ENCODE measurements around the gene ABHD4.
A peak's percentile ranks its signal among the peaks of the same experiment; 100 is the strongest.
"Not testable (repeated sequence)": the region's sequence is repeated elsewhere in the genome, so short reads cannot be mapped to it uniquely, and the experiment has no call there.

ABHD4 gene

DNA sequence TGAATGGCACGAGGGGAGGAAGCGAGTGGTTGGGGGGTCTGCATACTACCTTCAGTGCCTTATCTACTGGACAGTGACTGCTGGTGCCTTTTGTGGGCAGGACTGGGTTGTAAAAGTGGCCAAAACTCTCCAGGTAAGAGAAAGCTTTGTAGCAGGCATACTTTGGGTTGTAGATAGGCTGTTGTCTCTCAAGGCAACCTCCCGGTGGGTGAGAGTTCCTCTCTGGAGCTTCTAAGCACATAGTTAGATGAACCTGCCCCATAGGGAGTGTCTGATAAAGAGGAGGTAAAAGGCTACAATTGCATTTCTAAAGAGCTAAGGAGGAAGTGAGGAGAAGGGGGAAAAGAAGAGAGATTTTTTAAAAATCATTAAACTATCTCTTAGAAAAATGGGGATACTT is 4.9 kb upstream of the ABHD4 start:
- DNase-seq, result no peak

DNA sequence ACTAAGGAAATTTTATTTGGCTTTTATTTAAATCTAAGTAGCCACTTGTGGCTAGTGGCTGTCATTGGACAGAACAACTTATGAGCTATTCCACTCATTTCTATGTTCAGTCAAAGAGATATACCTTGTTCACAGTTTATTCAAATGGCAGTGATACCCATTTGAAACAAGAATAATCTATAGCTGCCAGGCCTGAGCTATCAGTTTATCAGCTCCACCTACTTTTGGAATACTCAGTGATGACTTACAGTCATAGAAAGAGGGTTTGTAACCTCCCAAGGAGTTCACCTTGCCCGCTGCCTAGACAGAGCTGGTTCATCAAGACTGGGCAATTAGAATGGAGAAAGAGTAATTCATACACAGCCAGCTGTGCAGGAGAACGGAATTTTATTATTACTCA is 4.5 kb upstream of the ABHD4 start:
- no peak for DNase-seq

DNA sequence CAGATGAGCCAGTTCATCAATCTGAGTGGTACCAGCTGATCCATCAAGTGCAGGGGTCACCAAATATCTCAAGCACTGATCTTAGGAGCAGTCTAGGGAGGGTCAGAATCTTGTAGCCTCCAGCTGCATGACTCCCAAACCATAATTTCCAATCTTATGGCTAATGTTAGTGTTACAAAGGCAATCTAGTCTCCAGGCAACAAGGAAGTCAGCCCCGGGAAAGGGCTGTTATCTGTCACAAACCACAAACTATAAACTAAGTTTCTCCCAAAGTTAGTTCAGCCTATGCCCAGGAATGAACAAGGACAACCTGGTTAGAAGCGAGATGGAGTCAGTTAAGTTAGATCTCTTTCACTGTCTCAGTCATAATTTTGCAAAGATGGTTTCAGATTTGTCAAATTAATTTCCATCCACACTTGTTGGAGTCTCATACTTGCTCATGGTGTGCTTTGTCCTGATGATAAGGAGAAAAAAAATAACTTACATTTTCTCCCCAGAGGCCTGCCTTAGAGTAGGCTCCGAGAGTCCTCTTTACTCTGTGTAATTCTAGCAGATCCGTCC is 3.9 kb upstream of the ABHD4 start:
- DNase-seq, result no peak

DNA sequence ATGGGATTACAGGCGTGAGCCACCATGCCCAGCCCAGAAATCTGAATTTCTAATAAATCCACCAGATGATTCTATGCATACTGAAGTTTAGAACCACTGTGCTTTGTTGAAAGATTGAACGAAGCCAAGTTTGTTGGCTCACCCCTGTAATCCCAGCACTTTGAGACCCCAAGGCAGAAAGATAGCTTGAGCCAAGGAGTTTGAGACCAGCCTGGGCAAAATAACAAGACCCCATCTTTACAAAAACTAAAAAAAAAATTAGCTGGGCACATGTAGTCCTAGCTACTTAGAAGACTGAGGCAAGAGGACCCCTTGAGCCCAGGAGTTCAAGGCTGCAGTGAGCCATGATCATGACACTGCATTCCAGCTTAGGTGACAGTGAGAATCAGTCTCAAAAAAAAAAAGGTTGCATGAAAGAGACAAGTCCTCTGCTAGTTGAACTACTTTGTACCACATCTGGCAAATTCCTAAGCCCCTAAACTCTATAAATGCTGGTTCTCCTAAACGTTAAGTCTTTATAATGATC is 1.7 kb upstream of the ABHD4 start:
- DNase-seq, result no peak

DNA sequence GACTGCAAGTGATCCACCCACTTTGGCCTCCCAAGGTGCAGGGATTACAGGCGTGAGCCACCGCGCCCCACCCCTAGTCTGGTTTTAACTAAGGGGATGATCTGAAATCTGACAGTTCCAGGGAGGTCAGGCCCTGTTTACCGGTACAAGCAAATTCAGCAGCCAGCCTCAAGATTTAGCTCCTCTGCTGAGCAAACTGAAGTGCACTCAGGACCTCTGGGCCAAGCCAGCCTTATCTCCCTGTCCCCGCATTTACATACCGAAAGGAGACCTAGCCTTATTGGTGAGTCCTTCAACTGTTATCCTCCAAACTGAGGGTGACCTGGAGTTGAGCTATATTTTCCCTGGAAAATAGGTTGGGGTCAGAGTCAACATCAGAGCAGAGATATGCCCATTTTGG is 835 bp upstream of the ABHD4 start:
- no peak for DNase-seq

DNA sequence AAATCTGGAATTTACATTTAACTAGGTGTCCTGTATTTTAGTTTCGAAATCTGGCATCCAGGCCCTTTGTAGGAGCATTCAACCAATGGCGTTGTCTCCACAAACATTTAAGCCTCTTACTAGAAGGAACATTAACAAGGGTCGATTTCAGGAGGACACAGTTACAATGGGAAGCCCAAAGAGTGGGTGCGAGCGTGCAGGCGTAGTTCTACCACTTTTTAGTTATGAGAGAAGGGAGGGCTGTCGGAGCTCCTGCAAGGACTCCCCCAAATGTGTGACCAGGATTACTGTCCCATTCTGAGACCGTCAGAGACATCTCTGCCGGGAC is 365 bp upstream of the ABHD4 start:
- no peak for DNase-seq

DNA sequence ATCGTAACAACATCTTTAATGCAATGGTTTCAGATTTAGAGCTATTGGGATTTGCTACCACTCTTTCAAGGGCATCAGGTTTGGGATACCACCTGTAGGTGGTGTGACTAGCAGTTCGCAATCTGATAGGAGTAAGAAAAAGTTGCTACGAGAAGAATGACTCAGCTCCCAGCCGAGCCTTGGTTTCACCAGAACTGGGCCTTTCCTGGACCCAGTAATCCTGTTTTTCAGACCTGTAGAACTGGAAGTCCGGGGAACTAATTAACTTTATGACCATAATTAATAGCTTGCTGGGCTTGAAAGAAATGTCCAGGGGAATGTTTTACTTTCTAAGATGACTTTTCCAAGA is 770 bp downstream of the ABHD4 start:
- no peak for DNase-seq

DNA sequence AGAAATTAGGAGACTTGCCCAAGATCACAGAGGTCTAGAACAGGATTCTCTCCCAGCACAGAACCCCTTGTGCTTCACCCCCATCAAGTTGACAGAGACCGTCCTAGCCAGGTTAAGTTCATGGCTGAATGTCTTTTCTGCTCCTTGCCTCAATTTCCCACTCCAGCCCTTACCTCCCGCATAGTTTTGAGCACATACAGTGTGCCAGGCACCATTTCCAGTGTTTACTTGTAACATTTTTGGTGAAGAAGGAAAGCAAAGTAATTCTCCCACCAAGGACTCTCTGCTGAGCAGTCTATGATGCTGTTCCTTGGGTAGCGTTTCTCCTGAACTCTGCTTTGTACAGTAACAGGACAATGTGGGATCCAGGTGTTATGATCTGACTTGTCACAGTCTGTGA is 1.2 kb downstream of the ABHD4 start:
- no peak for DNase-seq

DNA sequence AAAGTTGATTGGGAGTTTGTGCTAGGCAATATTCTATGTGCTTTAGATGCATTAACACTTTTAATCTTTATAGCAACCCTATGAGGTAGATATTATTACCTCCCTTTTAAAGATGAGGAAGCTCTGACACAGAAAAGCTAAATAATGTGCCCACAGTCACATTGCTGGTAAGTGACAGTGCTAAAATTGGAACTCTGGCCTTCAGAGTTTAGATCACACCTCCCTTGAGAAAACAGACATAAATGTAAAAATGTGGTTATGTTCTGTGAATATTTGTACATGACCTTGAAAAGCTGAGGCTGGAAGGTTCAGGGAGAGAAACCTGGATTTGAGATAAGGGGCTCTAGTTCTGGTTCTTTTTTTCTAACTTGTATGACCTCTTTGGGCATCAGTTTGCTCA is 1.9 kb downstream of the ABHD4 start:
- no peak for DNase-seq

DNA sequence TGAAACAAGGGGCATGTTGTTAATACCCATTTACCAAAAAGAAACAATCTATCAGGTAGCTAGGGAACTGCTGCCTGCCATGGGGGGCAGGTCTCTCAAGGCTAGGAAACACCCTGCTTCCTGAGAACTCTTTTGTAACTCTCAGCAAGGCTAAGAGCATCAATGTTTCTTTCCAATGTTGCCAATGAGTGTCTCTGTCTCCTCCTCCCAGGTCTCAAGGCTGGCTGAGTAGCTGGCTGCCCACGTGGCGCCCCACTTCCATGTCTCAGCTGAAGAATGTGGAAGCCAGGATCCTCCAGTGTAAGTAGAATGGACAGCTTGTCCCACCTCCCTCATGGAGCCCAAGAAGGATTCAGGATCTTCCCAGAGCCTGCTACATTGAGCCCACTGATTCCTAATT is 3.4 kb downstream of the ABHD4 start:
- no peak for DNase-seq

DNA sequence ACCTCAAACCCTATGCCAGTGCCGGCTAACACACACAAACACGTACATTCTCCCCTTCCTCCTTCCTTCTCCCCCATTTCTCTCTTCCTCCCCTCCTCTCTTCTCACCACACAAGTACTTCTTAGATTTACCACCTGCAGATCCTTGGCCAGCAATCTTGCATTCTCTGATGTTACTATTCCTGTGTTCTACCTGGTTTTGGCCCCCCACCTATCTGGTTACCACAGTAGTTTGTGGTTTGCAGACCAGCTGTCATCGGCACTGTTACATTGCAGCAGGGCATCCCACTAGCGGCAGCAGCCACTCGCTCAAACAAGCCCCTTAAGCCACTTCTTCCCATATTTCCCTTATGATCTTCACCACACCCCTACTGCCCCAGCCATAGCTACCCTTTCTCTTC is 3.9 kb downstream of the ABHD4 start:
- DNase-seq, result no peak

DNA sequence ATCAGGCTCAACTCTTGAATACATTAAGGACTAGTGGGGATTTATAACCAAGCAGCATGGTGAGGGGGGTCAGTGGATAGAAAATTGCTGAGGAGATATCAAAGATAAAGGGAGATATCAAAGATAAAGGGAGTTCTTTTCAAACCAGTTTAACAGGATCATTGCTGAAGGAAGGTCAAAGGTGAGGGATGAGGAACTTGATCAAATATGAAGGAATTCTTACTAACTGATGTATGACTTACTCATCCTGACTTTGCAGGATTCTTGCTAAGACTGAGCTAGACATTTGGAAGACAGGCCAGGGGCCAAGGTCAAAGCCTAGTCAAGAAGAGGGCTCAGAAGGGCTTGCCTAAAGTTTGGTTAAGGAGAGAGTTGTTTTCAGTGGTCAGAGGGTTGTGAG is 4.8 kb downstream of the ABHD4 start:
- DNase-seq, result no peak

DNA sequence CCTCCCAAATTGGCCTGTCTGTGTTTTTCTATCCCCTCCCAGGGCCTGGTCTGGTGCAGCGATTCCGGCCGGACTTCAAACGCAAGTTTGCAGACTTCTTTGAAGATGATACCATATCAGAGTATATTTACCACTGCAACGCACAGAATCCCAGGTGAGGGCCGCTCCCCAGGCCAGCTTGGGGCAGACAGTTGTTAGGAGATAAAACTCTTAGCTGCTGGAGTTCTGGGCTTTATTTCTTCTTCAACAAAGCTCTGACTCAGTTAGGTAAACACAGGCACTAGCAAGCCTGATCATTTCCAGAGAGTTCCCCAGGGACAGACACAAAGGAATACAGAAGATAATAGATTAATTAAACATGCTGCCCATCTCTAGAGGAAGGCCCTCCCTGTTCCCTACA is 8.3 kb downstream of the ABHD4 start:
- DNase-seq, result no peak

DNA sequence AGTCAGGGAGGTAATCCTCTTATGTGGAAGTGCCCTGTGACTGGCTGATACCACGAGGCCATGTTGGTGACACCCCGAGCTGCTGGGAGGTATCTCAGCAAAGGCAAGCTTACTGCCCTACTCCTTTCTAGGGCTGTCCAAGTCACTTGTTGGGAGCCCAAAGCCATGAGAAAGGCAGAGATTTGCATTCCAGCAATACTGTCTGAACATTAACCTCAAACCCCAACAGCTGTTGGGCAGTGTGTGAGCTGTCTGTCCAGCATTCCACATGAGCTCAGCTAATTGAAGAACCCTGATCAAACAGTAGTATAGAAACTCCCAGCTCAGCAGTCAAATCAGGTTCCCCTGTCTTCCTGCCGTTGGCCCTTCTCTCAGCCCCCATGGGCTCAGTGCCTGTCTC is 9.2 kb downstream of the ABHD4 start:
- no peak for DNase-seq

DNA sequence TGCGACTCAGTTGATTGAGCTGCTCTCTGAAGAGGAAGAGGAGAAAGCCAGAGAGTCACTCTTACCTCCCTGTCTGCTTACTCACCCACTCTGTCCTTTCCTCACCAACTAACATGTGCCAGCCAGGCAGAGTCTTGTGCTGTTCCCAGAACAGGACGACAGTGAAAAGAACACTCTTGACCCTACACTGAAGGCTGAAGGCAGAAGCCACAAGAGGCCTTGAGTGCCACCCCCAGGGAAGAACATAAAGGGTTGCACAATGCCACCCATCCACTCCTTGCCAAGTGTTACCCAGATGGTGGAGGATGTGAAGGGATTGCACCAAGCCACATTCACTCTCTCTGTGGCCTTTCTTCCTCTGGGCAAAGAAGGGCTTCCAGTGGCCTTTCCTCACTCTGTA is 12.8 kb downstream of the ABHD4 start:
- no peak for DNase-seq

DNA sequence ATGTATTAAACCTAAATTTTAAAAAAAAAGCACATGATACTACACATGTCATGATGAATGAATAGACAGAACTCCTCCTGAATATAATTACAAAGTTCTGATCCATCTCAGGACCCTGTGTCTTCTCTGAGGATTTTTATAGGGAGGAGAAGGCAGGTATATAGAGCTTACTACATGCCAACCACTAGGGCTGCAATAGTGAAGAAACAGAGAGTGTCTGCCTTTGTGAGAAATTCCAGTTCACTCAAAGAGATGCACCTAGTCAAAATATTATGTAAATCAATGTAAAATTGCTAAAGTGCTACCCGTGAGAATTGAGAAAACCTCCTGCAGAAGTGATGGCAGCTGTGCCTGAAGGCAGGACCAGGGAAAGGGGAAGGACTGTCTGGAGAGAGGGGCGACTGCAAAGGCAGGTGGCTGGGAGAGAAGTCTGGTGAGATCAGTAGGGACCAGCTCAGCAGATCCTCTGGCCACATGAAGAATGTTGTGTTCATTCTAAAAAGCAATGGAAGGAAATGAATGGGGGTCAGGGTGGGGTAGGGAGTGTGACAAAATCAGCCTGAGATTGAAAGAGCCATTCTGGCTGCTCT is 15.1 kb downstream of the ABHD4 start:
- no peak for DNase-seq

DNA sequence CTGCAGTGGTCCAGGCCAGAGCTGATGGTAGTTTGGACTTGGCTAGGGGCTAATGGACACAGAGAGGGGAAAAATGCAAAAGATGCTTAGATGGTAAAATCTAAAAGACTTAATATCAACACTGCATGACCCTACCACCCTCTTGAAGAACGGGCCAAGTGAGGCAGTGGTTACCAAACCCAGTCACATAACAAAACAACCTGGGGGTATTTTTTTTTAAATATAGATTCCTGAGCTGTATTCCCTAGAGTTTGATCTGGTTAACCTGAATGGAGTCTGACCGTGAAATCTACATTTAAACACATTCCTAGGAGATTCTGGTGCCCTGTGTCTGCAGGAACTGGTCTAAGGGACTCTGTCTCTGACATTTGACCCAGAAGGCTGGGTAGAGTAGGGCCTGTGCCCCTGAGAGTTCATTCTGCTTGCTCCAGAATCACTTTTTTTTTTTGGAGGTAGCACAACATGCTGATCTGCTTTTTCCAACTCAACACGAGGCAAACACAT is 15.7 kb downstream of the ABHD4 start:
- no peak for DNase-seq

DNA sequence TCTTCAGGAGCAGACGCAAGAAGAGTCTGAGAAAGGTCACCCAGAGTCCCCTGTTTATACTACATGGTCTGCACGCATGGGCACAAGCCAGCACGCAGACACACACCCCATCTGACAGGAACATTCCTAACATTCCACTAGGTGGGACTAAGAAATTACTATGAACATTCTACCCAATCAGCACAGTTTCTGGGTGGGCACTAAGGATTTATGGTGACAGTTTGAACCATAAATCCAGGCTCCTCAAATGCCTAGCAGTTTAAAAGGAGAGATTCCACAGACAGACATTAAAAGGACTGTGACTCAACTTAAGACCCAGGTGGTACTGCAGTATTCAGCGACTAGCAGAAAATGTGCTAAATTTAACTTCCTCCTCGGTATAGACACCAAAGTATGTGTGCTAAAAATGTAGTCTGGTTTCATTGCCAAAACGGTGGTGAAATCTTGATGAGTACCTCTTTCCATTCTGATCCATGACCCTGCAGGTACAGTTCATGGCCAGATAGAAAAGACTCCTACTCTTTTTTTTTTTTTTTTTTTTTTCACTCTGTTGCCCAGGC is 16.2 kb downstream of the ABHD4 start:
- peak; percentile 37 for DNase-seq

DNA sequence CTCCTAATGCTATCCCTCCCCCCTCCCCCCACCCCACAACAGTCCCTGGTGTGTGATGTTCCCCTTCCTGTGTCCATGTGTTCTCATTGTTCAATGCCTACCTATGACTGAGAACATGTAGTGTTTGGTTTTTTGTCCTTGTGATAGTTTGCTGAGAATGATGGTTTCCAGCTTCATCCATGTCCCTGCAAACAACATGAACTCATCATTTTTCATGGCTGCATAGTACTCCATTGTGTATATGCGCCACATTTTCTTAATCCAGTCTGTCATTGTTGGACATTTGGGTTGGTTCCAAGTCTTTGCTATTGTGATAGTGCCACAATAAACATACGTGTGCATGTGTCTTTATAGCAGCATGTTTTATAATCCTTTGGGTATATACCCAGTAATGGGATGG is 17.7 kb downstream of the ABHD4 start:
- DNase-seq, result not testable (repeated sequence)

DNA sequence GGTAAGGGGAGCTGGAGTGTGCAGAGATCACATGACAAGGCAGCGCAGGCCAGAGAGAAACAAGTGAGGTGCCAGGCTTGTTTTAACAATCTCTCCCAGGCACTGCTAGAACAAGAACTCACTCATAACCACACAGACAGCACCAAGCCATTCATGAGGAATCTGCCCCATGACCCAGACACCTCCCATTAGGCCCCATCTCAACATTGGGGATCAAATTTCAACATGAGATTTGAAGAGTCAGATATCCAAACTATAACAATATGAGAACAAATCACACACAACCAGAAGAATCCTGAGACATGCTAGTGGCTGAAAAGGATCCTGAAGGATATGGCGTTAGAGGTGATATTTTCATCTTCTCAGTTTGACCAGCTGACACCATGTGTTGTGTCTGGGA is 24.2 kb downstream of the ABHD4 start:
- DNase-seq, result no peak

DNA sequence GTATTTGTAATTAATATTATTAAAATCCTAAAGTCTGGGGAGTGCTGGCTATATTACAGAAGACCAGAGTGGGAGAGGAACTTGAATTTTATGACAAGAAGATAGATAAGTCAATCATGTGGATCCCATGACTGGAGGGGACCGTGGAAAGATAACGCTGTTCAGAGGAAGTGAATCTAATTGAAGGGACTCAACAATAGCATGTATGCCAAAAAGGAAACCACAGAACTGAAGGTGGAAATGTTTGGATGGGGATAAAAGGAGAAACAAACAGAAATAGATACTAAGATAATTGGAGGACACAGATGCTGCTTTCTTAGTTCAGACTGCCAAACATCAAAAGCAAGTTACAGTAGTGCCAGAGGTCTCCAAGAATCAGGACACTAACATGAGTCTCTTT is 24.9 kb downstream of the ABHD4 start:
- DNase-seq, result no peak

DNA sequence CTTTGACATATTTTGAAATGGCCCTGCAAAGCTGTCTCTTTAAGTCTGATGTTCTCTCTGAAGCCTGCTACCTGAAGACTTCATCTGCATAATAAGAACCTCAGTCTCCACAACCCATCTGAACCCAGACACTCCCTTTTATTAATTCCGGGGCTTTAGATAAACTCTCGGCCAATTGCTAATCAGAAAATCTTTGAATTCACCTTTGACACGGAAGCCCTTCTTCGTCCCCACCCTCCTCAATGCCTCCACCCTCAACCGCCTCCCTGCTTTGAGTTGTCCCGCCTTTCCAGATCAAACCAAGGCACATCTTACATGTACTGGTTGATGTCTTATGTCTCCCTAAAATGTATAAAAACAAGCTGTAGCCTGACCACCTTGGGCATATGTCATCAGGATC is 28.5 kb downstream of the ABHD4 start:
- no peak for DNase-seq

DNA sequence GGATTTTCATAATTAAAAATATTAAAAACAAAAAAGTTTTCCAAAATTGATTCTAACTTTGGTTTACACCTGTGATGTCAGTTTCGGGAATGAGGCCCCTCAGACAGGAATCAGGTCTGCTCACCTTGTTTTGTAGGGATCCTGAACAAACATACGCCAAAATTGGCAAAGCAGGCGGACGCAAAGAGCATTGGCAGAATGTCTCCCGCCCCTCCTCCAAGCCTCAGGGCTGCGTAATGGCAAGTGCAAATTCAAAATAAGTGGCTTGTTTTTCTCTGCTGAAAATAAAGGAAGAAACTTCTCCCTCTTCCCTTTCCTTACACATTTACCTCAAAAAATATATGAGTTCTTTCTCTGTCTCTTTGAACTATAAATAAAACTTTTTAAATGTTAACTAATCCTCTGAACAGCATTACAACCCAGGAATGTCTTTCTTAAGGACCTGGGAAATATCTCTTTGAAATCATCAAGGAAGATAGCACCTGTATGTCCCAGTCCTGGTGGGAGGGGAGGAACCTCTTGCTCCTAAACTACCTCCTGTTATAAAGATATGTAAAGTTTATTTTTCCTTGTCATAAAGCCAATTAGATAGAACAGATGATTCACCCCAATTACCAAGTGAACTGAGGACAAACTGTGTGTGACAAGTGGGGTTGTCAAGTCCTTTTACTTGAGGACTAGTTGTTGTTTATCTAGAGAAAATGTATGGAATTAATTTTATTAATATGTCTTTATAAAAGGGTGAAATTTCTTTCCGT is 29.6 kb downstream of the ABHD4 start:
- no peak for DNase-seq

DNA sequence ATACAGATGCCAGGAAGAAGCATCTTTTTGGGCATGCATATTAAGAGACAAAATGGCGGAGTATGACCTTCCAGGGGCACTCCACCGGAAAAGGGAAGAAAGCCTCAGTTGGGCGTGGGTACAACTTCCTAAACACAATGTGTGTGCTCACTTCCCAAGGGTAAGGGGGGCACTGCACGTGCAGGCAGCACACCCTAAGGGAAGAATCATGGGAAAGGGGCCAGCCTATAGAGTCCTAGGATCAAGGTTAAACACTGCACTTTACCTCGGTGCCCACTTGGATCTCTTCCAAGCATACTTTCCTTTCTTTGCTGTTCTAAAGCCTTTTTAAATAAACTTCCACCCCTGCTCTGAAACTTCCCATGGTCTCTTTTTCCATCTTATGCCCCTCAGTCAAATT is 31.3 kb downstream of the ABHD4 start:
- DNase-seq, result no peak

Measured in right hindlimb (tissue), 1 donor.